ENCODE measurements around the gene ADAMTS5.

The ADAMTS5 gene

GRCh38 chr21:26946744-26947446, 20.0 kb downstream of the ADAMTS5 start:
- no peak for DNase-seq

GRCh38 chr21:26945916-26946675, 20.8 kb downstream of the ADAMTS5 start:
- no peak for DNase-seq

- peak; percentile 29 to 41 for DNase-seq
Observed at GRCh38 chr21:26943921-26944320, 23.0 kb downstream of the ADAMTS5 start.

GRCh38 chr21:26941421-26941820, 25.5 kb downstream of the ADAMTS5 start:
- no peak for DNase-seq

- DNase-seq = no peak
Observed at GRCh38 chr21:26939601-26940111, 27.2 kb downstream of the ADAMTS5 start.

GRCh38 chr21:26936641-26937040, 30.2 kb downstream of the ADAMTS5 start:
- DNase-seq = no peak

- no peak for DNase-seq
Observed at GRCh38 chr21:26935977-26936376, 30.9 kb downstream of the ADAMTS5 start.

GRCh38 chr21:26934383-26934782, 32.5 kb downstream of the ADAMTS5 start:
- no peak for DNase-seq

GRCh38 chr21:26933448-26933847, 33.4 kb downstream of the ADAMTS5 start:
- DNase-seq = no peak

- no peak for DNase-seq
Observed at GRCh38 chr21:26925636-26926035, 41.3 kb downstream of the ADAMTS5 start.

GRCh38 chr21:26925122-26925521, 41.8 kb downstream of the ADAMTS5 start:
- DNase-seq = no peak

- DNase-seq = no peak
Observed at GRCh38 chr21:26923986-26924385, 42.9 kb downstream of the ADAMTS5 start.

GRCh38 chr21:26920055-26920454, 46.8 kb downstream of the ADAMTS5 start:
- DNase-seq = no peak

GRCh38 chr21:26918323-26919079, 48.4 kb downstream of the ADAMTS5 start:
- no peak for DNase-seq

- no peak for DNase-seq
Observed at GRCh38 chr21:26916799-26917198, 50.1 kb downstream of the ADAMTS5 start.

GRCh38 chr21:26914557-26914956, 52.3 kb downstream of the ADAMTS5 start:
- DNase-seq = no peak

GRCh38 chr21:26912466-26912865, 54.4 kb downstream of the ADAMTS5 start:
- no peak for DNase-seq

GRCh38 chr21:26909972-26910371, 56.9 kb downstream of the ADAMTS5 start:
- no peak for DNase-seq

GRCh38 chr21:26900980-26901379, 65.9 kb downstream of the ADAMTS5 start:
- no peak for DNase-seq

GRCh38 chr21:26892151-26892550, 74.7 kb downstream of the ADAMTS5 start:
- DNase-seq = no peak

GRCh38 chr21:26888931-26889330, 78.0 kb downstream of the ADAMTS5 start:
- no peak for DNase-seq

- DNase-seq = no peak
Observed at GRCh38 chr21:26888256-26888655, 78.6 kb downstream of the ADAMTS5 start.

- DNase-seq = no peak
Observed at GRCh38 chr21:26887251-26887650, 79.6 kb downstream of the ADAMTS5 start.

- no peak for DNase-seq
Observed at GRCh38 chr21:26884436-26884835, 82.5 kb downstream of the ADAMTS5 start.
